Endothelial cell of umbilical vein (primary cell): ENCODE results near the gene IL17RB. TPM values are rescaled to one million over a fixed set of nuclear protein-coding genes. Genes with fewer than 3 reads are reported as not detected.

Experiments used
- BruUV-seq: library from RNA; stranded (reverse); fragments of 400-500 nt; replicated peaks from 2 replicates; lab custom pipeline; 2021; lab: Mats Ljungman, UMichigan
- CTCF ChIA-PET: fragments of 300-600, 350-600 bp; sonication (Branson Sonifier 250); formaldehyde crosslinking; loops from one replicate; lab custom pipeline; 2021; ENCODE audit warnings: antibody characterized with exemption, inconsistent platforms; lab: Charles Lee
- POLR2A ChIA-PET: fragments of 300-600, 350-600 bp; sonication (Branson Sonifier 250); formaldehyde crosslinking; loops from one replicate; lab custom pipeline; 2021; ENCODE audit warnings: antibody characterized with exemption, inconsistent platforms; lab: Charles Lee
- DNase-seq: peaks from one replicate; pipeline ENCODE4 v3.0.0-alpha.2; 2011; ENCODE audit warnings: low read depth, low spot score
- FAIRE-seq: peaks from 2 replicates; lab custom pipeline; 2011; peaks lifted over from hg19 to GRCh38; lab: Jason Lieb, UNC
- H2AFZ ChIP-seq: 2 replicates; pipeline ENCODE4 v1.6.0; 2012; ENCODE audit warnings: low read depth, low read length, control low read depth, inconsistent platforms
- H3K27ac ChIP-seq: 2 replicates; pipeline ENCODE4 v1.5.1; 2011; ENCODE audit warnings: low read depth, mild to moderate bottlenecking, control low read depth, low read length, moderate library complexity; ENCODE audit not compliant: insufficient read depth
- H3K27me3 ChIP-seq, 2 experiments: 2 replicates each; pipeline versions ENCODE4 v1.6.0 to v1.6.1; 2011; ENCODE audit warnings: low read length in 2 of 2, mixed read lengths in 1 of 2; ENCODE audit not compliant: control insufficient read depth in 2 of 2, insufficient read depth in 2 of 2
- H3K36me3 ChIP-seq, 2 experiments: 2 replicates in 1 of 2; 3 replicates in 1 of 2; pipeline ENCODE4 v1.5.1; 2011; ENCODE audit warnings: low read length in 2 of 2, mild to moderate bottlenecking in 1 of 2, moderate library complexity in 1 of 2; ENCODE audit not compliant: control insufficient read depth in 2 of 2, insufficient read depth in 2 of 2; ENCODE audit errors: extremely low read depth in 1 of 2
- H3K4me1 ChIP-seq: 3 replicates; pipeline ENCODE4 v1.5.1; 2011; ENCODE audit warnings: mild to moderate bottlenecking, low read length; ENCODE audit not compliant: control insufficient read depth, insufficient read depth; ENCODE audit errors: extremely low read depth
- H3K4me2 ChIP-seq: 2 replicates; pipeline ENCODE4 v1.6.1; 2011; ENCODE audit warnings: low read length, control low read depth, mixed read lengths; ENCODE audit not compliant: insufficient read depth
- H3K4me3 ChIP-seq, 3 experiments: fragments of 200-600 bp in 1 of 3; sonication (generic), shearing (Covaris generic) in 1 of 3; replicated peaks in 1 of 3; 2 replicates each; pipeline ENCODE4 v1.5.1; 2011 to 2016; ENCODE audit warnings: control low read depth in 3 of 3, low read length in 3 of 3, mild to moderate bottlenecking in 2 of 3, inconsistent platforms in 1 of 3, low read depth in 1 of 3, moderate library complexity in 1 of 3; ENCODE audit not compliant: insufficient read depth in 1 of 3
- H3K79me2 ChIP-seq: 2 replicates; pipeline ENCODE4 v1.6.0; 2012; ENCODE audit warnings: low read length, inconsistent platforms; ENCODE audit not compliant: control insufficient read depth, insufficient read depth
- H3K9ac ChIP-seq: replicated peaks from 2 replicates; pipeline ENCODE3; 2011; ENCODE audit warnings: low read length, control low read depth; ENCODE audit not compliant: insufficient read depth; ENCODE audit errors: extremely low read depth
- H3K9me1 ChIP-seq: replicated peaks from 3 replicates; pipeline ENCODE4 v1.6.0; 2011; ENCODE audit warnings: mild to moderate bottlenecking, low read length; ENCODE audit not compliant: control insufficient read depth, insufficient read depth; ENCODE audit errors: extremely low read depth
- H3K9me3 ChIP-seq: replicated peaks from 2 replicates; pipeline ENCODE4 v1.5.1; 2012; ENCODE audit warnings: low read length, inconsistent platforms; ENCODE audit not compliant: control insufficient read depth, insufficient read depth
- H4K20me1 ChIP-seq: replicated peaks from 2 replicates; pipeline ENCODE3; 2011; ENCODE audit warnings: mild to moderate bottlenecking, low read length; ENCODE audit not compliant: control insufficient read depth, insufficient read depth; ENCODE audit errors: extremely low read depth
- CTCF ChIP-seq, 2 donors: IDR thresholded peaks; 1 replicate in 1 of 2; 2 replicates in 1 of 2; pipeline ENCODE4 v1.5.1; 2011; ENCODE audit warnings: low read length in 2 of 2, mild to moderate bottlenecking in 2 of 2, moderate library complexity in 2 of 2, control low read depth in 1 of 2, inconsistent platforms in 1 of 2, low read depth in 1 of 2; ENCODE audit not compliant: insufficient read depth in 1 of 2; ENCODE audit errors: extremely low read depth in 1 of 2
- EZH2 ChIP-seq: IDR thresholded peaks from 2 replicates; pipeline ENCODE4 v1.6.1; 2012; ENCODE audit warnings: borderline replicate concordance, low read depth, mild to moderate bottlenecking, moderate library complexity, low read length, inconsistent platforms; ENCODE audit not compliant: severe bottlenecking
- FOS ChIP-seq: IDR thresholded peaks from 2 replicates; pipeline ENCODE4 v1.6.1; 2011; ENCODE audit warnings: mild to moderate bottlenecking, low read length, moderate library complexity, borderline replicate concordance; ENCODE audit not compliant: insufficient read depth
- GATA2 ChIP-seq: IDR thresholded peaks from 2 replicates; pipeline ENCODE4 v1.7.0; 2011; ENCODE audit warnings: low read depth, mild to moderate bottlenecking, moderate library complexity, mixed read lengths, low read length; ENCODE audit not compliant: insufficient read length, insufficient read depth
- JUN ChIP-seq: IDR thresholded peaks from 2 replicates; pipeline ENCODE4 v1.6.1; 2011; ENCODE audit warnings: borderline replicate concordance, low read depth; ENCODE audit not compliant: insufficient read length, insufficient read depth
- MAX ChIP-seq: IDR thresholded peaks from 2 replicates; pipeline ENCODE4 v1.6.1; 2011; ENCODE audit not compliant: insufficient read depth, insufficient read length
- MYC ChIP-seq: IDR thresholded peaks from one replicate; pipeline ENCODE4 v1.6.1; 2011; ENCODE audit warnings: mild to moderate bottlenecking, low read depth, low read length
- POLR2A ChIP-seq: IDR thresholded peaks from 2 replicates; pipeline ENCODE4 v1.6.1; 2012; ENCODE audit warnings: low read depth, mild to moderate bottlenecking, control low read depth, low read length
- POLR2AphosphoS5 ChIP-seq: IDR thresholded peaks from 2 replicates; pipeline ENCODE4 v1.6.1; 2012; ENCODE audit warnings: low read depth, mild to moderate bottlenecking, control low read depth, low read length, moderate library complexity; ENCODE audit not compliant: insufficient read depth
- dilution Hi-C: fragments of 300-500 bp; cut with MboI; formaldehyde crosslinking; loops from one replicate; pipeline ENCODE4 v1.15.0; 2019; ENCODE audit warnings: low sequenced_read_pairs; ENCODE audit not compliant: extremely low pct_ligation_motif_present
- intact Hi-C: fragments of 100-400 bp; cut with micrococcal nuclease; formaldehyde crosslinking; loops from one replicate; pipeline ENCODE4 v1.10.0; 2022
- polyA plus RNA-seq, 4 experiments: library from polyadenylated mRNA; depleted of rRNA in 3 of 4; stranded (reverse) in 3 of 4; unstranded in 1 of 4; fragments of >200 nt; gene quantifications; 2 replicates each; pipeline versions ENCODE4 v1.2.1 to v1.2.3, GENCODE V29; 2011 to 2012; ENCODE audit warnings: missing spikeins in 1 of 4
- total RNA-seq: library from RNA; stranded (reverse); gene quantifications from 2 replicates; pipeline ENCODE4 v1.2.3, GENCODE V29; 2021

The IL17RB gene
- total and polyA plus RNA-seq, 2 donors (not counting 3 experiments of a cell fraction or from before 2014, with no cell fraction given): 0.04 TPM; not detected in 1

GRCh38 chr3:53829605-53830004 is 16.8 kb upstream of the IL17RB start:
- POLR2A ChIA-PET: no interaction called here
- no TSS peak for BruUV-seq
- dilution Hi-C loops (no loop called here), intact Hi-C loops (no loop called here)
- Histone ChIP-seq H3K79me2 (no peaks in the 10 kb centered on the region), H2AFZ (no peak overlapping the region), H4K20me1 (no peaks in the 10 kb centered on the region), H3K27ac (no peak overlapping the region), H3K36me3 (no peaks in the 10 kb centered on the region), H3K9me1 (no peaks in the 10 kb centered on the region), H3K4me2 (no peak overlapping the region), H3K4me1 (no peaks in the 10 kb centered on the region), H3K27me3 (no peaks in the 10 kb centered on the region), H3K9me3 (no peaks in the 10 kb centered on the region), H3K9ac (no peak overlapping the region), H3K4me3 (no peak overlapping the region)
- CTCF ChIA-PET: interaction anchor here (1.0 kb wide), 1 partner anchor 22 kb away, joined by 3 read pairs; no protein-coding TSS in a partner anchor
- TF ChIP-seq EZH2 (no peak), JUN (no peak), POLR2AphosphoS5 (no peak), MYC (no peak), MAX (no peak), POLR2A (no peak), GATA2 (no peak), FOS (no peak), CTCF (IDR thresholded peaks at IDR 0.05; ENCODE audit: extremely low read depth in 1 of 2, insufficient read depth in 1 of 2, low read depth in 1 of 2, low read length in 2 of 2) (no peak)
- DNase-seq (no peak), FAIRE-seq (no peak)
